VCaP (cell line): ENCODE results near the gene TMEM244.

Experiments used
- H3K27ac ChIP-seq: fragments of 450-650 bp; 2 replicates; pipeline ENCODE4 v1.5.1; 2017
- CTCF ChIP-seq: fragments of 450-650 bp; conservative IDR thresholded peaks from 2 replicates; pipeline ENCODE4 v1.5.1; 2017; ENCODE audit warnings: mild to moderate bottlenecking, moderate library complexity

The TMEM244 gene

DNA sequence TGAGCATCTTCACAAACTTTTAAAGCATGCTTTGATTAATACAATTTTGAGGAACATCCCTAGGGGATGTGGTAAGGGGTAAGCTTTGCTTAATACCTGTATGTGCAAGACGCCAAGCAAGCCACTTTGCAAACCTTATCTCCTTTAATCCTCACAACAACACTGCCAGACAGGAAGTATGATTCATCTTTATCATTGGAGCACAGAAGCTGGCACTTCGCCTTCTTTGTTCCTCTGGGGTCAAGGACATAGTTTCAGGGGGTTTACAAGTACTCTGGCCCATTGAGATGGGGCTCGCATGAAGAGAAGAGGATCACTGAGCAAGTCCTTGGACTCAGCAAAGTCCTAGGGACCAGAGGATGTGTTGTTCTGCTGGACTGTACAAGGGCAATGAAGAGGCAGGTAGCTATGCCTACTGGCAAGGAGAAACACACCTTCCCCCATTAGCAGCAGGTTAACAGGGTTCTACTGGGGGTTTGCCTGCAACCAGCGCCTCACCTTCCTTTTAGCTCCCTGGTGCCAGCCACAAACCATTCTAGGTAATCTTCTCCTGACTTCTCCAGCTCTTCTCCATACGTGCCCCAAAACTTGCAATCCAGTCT lies 8.8 kb downstream of the TMEM244 start:
- H3K27ac ChIP-seq = no peak overlapping the region
- no peak for TF ChIP-seq CTCF

- TF ChIP-seq CTCF = no peak
- no peak overlapping the region for H3K27ac ChIP-seq
Measured at GRCh38 chr6:129849456-129849855, 11.7 kb downstream of the TMEM244 start.

DNA sequence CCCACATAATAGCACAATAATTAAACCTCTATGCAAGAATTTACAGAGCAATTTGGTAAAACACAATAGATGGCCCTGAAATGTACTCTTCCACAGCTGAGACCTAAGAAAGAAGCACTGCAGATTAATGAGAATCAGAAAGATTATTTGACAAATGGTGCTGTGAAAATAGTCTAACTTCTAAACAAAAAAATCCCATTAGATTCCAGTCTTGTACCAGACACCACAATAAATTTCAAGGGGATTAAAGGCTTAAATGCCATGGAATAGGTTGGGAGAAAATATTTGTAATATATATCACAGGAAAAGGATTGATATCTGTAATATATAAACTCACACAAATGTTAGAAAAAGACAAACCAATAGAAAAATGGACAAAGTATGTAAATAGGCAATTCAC lies 14.4 kb downstream of the TMEM244 start:
- no peak for TF ChIP-seq CTCF
- no peak overlapping the region for H3K27ac ChIP-seq

- TF ChIP-seq CTCF = no peak
- H3K27ac ChIP-seq = no peak overlapping the region
Measured at GRCh38 chr6:129845696-129846095, 15.4 kb downstream of the TMEM244 start.

GRCh38 chr6:129844118-129844891 lies 16.8 kb downstream of the TMEM244 start:
- TF ChIP-seq CTCF = no peak
- no peak overlapping the region for H3K27ac ChIP-seq

- no peak overlapping the region for H3K27ac ChIP-seq
Measured at GRCh38 chr6:129843573-129843972, 17.5 kb downstream of the TMEM244 start.

More at GRCh38 chr6:129843573-129843972, 17.5 kb downstream of the TMEM244 start:
- TF ChIP-seq CTCF = no peak
